DND-41 (cell line): ENCODE measurements around the gene CDH12.

Experiments
- CTCF ChIP-seq: IDR thresholded peaks from 2 replicates; pipeline ENCODE4 v1.5.1; 2012; ENCODE audit warnings: borderline replicate concordance, low read length, moderate library complexity, mild to moderate bottlenecking; ENCODE audit not compliant: poor library complexity, severe bottlenecking; ENCODE audit errors: extremely low read depth
- EZH2 ChIP-seq: IDR thresholded peaks from 3 replicates; pipeline ENCODE4 v1.6.1; 2012; ENCODE audit warnings: borderline replicate concordance, low read depth, mild to moderate bottlenecking, moderate library complexity, low read length, inconsistent platforms; ENCODE audit not compliant: severe bottlenecking

DNA sequence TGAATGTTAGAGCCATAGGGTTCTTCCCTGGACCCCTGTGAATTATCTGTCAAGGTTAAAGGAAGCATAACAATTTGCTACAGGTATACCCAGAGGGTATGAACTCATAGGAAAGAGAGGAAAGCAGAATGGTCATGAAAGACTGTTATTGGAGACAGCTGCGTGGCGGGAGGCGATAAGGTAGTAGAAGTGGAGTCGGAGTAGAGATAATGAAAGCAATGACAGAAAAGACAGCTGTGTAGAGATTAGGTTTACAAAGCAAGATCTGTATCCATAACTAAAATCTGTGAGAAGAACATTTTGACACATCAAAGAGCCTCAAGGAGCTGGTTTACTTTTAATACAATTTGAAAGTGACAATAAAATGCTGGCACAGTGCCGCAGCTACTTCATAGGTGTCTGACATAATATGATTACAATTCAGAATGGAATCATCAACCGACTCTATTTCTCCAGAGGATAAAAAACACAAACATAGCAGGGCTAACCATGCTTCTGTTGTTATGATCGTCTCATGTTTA is 603.9 kb downstream of the CDH12 start:
- TF ChIP-seq CTCF (no peak), EZH2 (no peak)
